Measurements from ENCODE around the gene HEG1.

HEG1 gene

DNA sequence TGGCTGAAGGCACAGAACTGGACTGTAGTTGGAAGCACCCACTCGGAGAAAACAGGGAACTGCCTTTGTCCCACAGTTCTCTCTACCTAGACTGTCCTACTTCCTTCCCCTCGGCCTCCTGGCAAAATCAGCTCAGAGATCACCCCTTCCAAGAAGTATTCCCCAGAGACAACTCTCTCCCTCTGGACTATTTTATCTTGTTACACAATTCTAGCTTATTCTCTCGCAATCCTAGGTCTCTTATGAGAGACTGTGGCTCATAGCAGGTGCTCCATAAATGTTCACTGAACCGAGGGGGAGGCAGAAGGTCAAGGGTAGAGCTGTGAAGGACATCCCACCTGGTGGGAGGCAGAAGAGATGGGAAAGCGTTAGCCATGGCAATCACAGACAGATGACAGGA lies 10.6 kb downstream of the HEG1 start:
- DNase-seq (ENCODE audit: low read depth), result no peak

DNA sequence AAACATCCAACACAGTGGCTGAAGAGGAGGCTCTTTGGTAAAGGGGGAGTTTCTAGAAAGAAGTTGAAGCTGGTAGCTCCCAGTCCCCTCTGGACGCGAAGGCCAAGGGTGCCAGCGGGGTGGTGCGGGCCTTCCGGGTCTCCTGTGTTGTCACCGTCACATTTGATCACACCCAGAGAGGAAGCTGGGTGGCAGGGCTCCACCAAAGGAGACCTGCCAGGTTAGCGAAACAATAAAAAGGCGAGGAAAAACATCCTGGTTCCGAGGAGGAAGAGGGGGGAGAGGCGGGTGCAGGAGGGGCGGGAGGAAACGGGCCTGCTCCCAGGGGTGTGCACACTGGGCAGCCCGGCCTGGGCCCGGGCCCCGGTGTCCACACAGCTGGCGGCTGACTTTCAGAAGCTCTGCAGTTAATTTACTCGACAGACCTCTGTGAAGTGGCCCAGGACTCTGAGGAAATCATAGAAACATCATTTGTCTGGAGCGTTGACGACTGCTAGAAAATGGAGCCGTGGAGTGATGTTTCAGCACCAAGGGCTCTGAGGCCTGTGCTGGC lies 12.1 kb downstream of the HEG1 start:
- no peak for DNase-seq (ENCODE audit: low read depth)

DNA sequence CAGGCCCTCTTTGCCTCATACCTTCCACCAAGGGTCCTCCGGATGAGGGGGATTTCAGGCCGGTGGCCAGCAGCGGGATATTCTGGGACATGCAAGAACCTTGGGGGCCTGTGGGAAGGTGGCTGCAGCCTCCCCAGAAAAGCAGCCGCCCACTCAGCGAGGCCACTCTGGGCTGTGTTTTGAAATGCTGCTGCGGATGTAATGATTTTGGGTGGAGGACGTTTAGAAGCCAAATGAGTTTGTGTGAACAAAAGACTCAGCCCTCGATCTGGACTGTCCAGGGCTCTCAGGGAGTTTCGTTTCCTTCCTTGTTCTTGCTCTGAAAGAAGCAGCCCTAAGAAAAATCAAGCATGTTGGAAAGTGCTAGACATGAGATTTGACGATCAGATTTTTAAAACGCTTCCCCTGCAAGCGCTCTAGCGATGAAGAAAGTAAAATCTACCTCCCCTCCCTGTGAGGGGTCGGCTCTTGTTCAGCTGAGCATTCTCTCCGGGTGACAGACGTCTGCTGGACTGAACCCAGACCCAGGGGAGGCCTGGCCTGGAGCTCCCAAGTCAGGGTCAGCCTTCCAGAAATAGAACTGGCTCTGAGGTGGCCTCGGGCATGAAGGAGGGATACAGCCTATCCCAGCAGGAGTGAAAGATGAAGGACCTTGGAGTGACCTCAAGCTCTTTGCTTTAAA lies 12.9 kb downstream of the HEG1 start:
- DNase-seq (ENCODE audit: low read depth), result no peak

DNA sequence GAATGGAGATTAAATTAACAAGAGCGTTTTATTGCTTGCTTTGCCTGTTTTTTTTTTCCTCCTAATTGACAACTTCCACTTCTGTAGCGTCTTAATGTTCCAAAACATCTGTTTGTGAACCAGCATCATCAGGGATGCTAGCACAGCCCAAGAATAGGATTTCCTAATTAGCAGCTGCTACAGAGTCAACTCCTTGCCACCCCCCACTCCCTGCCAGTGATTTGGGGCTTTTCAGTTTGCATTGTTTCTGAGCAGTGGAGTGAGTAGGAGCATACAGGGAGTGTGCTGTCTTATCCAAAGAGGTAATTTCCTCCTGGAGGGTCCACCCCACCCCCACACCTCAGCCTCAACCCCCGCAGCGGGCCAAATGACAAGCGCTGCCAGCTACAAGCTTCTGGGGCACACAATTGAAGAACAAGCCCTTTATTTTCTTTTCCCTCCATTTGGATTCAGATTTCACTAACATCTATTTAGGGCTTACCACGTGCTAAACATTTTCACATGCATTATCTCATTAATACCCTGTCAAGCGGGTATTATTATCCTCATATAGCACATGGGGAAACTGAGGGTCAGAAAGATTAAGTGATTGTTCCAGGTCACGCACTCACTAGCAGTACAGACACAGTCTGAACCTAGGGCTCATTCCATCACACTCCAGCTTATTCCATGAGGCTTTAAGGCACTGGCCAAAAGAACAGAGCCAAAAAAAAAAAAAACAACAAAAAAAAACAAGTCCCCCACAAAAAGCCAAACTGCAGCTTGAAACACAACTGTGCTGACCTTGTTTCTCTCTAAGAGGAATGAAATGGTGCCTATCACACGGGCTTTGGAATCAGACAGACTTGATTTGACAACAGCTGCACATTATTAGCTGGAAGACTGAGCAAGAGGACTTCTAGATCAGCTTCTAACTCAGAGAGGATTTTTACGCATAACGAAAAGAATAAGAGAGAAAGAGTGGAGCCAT lies 16.4 kb downstream of the HEG1 start:
- no peak for DNase-seq (ENCODE audit: low read depth)

DNA sequence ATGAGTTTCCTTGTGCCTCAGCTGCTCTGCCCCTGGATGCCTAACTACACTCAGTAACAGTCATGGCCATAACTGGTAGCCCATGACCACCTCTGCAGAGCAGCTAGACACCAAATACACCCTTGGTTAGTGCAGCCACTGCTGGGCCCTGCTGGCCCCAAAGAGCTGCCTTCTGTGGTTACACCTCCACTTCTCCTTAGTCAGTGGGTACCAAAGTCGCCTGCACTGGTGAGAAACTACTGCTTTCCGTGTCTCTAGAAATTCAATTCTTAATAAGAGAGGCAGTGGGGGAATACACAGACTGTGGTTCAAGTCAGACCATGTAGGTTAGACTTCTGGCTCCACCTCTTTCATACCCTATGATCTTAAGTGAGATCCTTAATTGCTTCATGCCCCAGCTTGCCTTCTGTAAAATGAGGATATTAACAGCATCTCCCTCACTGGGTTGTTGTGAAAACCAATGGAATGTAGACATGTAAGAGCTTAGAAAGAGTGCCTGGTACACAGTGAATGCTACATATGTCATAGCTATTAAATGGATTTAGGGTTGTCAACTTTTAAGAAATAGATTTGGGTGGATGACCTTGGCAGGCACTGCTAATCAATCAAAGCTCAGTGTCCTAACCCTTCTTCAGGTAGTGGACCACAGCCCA lies 18.2 kb downstream of the HEG1 start:
- no peak for DNase-seq (ENCODE audit: low read depth)

DNA sequence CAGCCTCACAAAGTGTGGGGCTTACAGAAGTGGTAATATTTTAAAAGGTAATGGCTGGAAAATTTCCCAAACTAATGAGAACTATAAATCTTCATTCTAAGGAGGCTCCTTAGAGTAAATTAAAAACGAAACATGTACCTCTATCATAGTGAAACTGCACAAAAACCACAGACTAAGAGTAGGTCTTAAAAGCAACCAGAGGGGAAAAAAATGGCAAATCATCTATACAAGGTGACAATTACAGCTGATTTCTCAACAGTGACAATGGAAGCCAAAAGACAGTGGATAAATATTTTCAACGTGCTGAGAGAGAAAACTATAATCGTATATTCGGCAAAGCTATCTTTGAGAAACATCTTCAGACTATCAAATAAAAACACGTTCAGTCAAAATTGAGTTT lies 20.6 kb downstream of the HEG1 start:
- no peak for DNase-seq (ENCODE audit: low read depth)

DNA sequence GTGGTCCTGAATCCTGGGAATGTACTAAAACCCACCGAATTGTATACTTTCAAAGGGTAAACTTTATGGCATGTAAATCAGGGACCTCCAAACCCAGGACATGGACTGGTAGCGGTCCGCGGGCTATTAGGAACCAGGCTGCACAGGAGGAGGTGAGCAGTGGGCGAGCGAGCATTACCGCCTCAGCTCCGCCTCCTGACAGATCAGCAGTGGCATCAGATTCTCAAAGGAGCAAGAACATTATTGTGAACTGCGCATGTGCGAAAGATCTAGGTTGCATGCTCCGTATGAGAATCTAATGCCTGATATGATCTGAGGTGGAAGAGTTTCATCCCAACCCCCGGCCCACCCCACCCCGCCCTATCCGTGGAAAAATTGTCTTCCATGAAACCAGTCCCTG lies 22.2 kb downstream of the HEG1 start:
- DNase-seq (ENCODE audit: low read depth), result no peak

DNA sequence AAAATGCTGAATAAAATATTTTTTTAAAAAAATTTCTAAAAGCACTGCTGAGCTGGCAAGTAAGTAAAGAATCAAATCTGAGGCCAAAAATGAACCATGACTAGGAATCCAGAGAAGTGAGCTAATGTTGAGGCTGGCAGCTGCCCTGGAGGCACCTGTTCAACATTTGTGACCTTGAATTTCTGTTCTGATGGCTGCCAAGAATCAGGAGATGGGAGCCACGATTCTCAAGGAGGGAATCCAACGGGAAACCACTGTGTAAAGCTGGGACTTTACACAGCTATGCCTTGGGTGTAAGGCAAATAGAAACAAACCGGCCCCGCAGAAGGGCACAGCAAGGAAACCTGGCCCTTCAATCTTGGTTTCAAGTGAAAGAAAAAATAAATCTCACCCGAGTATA lies 22.7 kb downstream of the HEG1 start:
- DNase-seq (ENCODE audit: low read depth), result no peak

DNA sequence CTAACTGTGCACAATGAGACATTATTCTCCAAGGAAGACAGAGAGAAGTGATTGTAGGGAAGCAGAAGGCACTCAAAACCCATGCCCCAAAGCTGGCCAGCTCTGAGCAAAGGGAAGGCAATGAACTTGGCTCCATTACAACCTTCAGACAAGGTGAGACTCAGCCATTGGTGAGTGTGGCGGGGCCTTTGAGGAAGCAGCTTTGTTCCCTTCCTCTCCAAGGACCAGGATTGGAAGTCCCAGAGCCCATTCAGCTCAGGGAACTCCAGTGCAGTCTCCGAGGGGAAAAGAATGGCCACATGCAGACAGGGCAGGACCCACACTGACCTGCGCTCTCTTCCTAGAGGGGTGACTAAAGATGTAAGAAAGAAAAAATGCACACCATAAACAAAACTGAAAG lies 23.1 kb downstream of the HEG1 start:
- DNase-seq (ENCODE audit: low read depth), result no peak

DNA sequence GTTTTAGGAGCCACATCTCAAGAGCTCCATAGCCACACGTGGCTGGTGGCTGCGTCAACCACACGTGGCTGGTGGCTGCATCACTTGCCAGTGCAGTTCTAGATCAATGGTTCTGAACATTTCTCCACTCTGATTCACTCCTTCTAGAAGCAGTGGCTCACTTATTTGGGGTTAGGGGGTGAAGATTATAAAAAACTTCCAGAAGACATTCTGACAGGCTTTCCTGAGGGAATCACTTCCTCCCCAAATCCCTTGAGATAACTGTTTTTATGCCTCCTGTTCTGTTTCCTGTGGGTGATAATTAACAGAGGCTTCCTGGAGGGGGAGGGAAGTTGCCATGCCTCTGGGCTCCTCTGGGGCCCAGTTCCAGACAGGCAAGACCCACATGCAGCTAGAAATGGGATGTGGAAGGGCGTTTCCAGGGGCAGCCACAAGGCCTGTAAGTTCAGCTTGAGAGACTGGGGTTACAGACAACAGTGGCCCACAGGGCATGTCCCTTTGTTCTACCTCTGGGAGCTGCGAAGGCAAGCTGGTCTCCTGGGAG lies 23.6 kb downstream of the HEG1 start:
- DNase-seq (ENCODE audit: low read depth), result no peak

DNA sequence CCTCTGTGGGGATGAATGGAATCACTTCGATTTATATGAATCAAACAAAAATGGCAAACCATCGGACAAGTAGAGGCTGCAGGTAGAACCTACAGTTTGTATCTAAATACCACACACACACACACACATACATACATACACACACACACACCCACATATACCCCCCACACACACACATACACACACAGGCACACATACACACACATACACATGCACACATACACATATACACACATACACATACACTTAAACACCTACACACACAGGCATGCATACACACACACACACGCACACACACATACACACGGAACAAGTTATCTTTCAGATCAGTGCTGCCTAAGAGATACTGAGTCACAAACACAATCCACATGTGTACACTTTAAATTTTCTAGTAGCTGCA lies 24.3 kb downstream of the HEG1 start:
- DNase-seq (ENCODE audit: low read depth), result no peak

DNA sequence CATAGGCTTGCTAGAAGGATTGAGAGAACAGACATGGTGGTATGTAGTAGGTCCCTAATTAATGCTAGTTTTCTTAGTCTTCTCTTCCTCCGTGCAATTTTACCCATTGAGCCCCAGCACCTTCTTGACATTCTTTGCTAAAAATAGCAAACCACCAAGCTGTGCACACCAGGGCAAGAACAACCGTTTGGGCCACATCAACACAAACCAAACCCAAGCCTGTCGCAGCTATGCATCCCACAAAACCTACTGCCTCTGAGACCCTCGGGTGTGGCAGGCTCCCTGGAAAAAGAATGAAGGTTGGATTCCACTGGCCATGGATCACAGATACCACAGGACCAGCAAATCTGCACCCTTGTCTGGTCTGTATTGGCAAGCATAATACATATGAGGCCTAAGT lies 27.1 kb downstream of the HEG1 start:
- DNase-seq (ENCODE audit: low read depth), result no peak

DNA sequence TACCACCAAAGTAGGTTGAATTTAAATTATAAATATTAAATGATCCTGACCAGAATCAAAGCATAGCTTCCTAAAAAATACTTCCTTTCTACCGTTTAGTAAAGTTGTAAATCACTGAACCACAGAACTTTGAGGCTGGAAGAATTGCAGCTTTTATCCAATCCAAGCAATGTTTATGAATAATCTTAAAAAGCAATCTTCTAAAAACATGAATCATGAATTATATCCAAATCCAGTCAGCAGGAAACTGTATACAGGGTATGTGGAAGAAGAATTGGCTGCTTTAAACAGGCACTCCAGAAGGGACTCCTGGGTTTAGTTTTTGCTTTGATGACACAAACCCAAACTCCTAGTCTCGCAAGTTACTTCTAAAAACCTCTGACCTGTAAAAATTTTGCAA lies 30.2 kb downstream of the HEG1 start:
- no peak for DNase-seq (ENCODE audit: low read depth)

DNA sequence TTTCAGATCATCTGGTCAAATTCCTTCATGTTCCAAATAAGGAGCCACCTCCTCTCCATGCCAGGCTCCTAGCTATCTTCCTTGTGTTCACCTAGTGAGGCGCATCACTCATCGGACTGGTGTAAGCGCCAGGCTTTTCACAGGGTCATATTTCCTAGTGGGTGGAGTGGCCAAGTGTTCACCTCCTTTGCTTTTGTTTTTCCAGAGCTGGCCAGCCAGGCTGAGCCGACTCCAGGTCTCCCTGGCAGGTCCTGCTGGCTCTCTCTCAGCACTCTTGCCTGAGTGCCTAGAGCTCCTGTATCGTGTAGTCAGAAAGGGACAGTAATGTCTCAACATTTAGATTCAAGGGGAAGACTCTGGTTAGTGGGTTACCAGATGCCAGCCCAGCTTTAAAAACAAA lies 31.0 kb downstream of the HEG1 start:
- no peak for DNase-seq (ENCODE audit: low read depth)

DNA sequence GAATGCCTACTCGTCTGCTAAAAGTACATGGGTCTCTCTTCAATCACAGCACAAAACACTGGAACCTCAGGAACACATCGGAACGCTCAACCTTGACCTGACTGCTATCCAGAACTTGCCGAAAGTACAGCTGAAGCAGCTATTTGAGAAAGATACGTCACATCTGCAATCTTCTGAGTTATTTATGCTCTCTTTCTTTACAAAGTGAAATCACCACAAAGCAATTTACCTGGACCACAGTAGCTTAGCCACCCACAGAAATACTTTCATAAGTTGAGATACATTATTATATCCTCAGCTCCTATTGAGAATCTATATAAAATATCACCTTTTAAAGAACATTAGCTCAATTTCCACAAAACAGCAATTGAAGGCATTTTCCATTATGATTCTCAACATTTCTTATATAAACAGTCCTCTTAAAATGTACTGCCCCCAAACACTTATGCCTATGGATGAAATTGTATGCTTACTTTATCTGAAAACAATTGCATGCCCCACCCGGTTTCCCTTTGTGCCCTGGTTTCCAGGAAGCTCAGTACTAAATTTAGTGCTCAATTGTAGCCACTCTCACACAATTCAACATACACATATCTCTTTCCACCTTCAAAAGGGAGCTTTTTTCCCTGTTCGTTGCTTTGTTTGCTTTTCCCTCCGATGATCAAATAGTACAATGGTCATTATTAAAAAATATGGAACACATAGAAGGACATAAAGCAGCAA lies 31.8 kb downstream of the HEG1 start:
- no peak for DNase-seq (ENCODE audit: low read depth)

DNA sequence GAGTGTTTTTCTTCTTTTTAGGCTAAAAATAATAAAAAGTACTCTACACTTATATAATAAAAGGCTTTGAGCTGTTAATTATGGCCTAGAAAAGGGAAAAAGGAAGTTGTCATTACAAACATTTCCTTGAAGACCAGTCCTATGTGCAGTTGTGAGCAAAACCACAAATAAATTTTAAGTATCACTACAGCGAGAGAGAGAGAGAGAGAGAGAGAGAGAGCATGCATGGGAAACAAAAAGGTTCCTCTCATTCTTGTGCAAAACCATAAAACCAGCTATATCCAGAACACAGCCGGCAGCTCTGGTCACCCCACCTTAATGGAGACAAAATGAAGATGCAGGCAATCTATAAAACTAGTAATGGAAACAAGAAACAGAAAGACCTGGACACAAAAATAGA lies 33.6 kb downstream of the HEG1 start:
- no peak for DNase-seq (ENCODE audit: low read depth)

DNA sequence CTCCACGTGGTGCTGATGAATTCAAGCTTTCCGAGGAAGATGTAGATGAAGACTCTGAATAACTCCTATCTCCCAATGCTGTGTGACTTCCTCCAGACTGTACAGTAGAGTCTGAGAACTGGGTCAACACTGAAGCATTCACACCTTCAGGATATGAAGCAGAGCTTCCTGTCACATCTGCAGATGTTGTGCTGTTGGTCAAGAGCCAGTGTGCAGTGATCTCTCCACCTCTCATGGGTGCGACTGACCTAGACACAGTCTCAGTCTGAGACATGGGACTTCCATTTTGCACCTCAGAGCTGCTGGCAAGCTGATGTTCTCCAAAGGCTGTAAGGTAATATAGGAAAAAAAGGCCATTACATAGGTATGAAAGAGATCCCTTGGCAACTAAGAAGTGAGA lies 36.5 kb downstream of the HEG1 start:
- no peak for DNase-seq (ENCODE audit: low read depth)

DNA sequence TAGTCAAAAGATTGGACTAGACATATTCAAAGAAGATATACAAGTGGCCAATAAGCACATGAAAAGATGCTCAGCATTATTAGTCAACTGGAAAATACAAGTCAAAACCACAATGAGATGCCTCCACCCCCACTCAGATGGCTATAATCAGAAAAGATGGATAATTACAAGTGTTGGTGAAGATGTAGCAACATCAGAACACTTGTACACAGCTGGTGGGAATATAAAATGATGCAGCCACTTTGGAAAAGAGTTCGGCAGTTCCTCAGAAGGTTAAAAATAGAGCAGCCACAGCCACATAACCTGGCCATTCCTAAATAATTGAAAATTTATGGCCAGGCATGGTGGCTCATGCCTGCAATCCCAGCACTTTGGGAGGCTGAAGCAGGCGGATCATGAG lies 38.4 kb downstream of the HEG1 start:
- DNase-seq (ENCODE audit: low read depth), result no peak

DNA sequence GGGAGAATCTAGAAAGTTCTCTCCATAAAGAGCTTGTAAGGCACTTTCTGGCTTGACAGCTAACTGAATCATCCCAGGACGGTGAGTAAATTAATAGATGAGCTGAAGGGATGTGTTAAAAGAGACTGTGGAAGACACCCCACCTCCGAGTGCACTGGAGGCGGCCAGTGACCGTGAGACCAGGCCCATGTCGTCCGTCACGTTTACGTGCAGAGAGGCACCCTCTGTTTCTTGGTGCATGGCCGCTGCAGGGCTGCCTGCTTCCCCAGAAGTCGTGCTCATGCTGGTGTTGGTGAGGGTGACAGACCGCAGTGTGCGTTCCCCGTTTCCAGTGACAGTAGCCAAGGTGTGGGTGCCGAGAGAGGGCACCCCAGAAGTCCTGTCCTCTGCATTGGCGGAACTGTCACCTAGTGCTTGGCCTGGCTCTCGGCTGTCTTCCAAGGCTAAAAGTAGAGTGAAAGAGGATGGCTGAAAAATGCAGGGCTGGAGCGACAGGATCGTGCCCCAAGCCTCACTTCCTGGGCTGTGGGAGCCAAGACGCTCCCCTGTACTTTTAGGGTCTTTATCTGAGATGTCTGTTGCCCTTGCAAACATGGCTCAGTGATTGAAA lies 41.1 kb downstream of the HEG1 start:
- no peak for DNase-seq (ENCODE audit: low read depth)

DNA sequence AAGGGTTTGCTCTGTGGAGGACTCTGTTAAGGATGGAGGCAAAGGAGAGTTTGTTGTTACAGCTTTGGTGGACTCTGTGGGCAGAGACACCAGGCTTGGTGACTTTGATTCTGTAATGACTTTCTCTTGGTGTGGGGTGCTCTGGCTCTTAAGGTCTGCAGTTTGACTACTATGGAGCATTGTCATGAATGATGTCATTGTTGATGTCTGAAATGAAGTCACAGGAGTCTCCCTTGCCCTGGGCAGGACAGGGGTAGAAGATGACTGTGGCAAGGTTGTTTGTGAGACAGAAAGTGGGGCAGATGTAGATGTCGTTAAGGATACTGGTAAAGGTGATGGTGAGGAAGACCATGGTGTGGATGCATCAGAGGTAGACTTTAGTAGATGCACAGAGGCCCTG lies 42.7 kb downstream of the HEG1 start:
- DNase-seq (ENCODE audit: low read depth), result no peak

DNA sequence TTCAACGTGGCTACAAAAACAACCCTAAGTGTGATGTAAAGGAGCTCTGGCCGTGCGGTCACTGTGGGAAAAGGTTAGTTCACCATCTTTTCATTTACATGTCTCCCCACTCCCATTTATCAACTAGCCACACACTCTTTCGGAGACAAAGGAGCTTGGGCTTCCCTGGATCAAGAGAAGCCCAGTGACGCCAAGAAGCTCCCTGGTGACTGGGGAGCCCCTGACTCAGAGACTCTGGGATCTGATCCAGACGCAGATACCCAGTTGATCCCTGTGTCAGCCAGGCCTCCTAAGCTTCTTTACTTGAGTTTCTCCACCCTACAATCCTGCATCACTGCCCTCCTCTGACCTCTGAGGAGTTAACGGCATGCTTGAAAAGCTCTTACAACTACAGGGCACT lies 43.9 kb downstream of the HEG1 start:
- DNase-seq (ENCODE audit: low read depth), result no peak

All from activated T-helper 1 cell treated with Interleukin-2 at 50 U/mL for 16 hours (primary cell).